CD4-positive, alpha-beta T cell (primary cell): ENCODE measurements around the gene HMCES. TPM values are rescaled to one million over a fixed set of nuclear protein-coding genes. Genes with fewer than 3 reads are reported as not detected.

Experiments used
- ATAC-seq: fragments of 200-7000 bp; cut with Tn5 transposase; one replicate; pipeline ENCODE4 v1.10.0; 2022; ENCODE audit warnings: mild to moderate bottlenecking; ENCODE audit not compliant: poor library complexity
- CTCF ChIA-PET: fragments of 350-600 bp; sonication (Branson Sonifier 250); formaldehyde crosslinking; loops from one replicate; lab custom pipeline; 2021; ENCODE audit warnings: antibody characterized with exemption, inconsistent platforms; lab: Charles Lee
- POLR2A ChIA-PET: fragments of 350-600 bp; sonication (Branson Sonifier 250); formaldehyde crosslinking; loops from one replicate; lab custom pipeline; 2021; ENCODE audit warnings: antibody characterized with exemption, inconsistent platforms; lab: Charles Lee
- DNase-seq, 14 experiments: peaks; one replicate each; pipeline ENCODE4 v3.0.0-alpha.2; 2013 to 2020; ENCODE audit warnings: mixed read lengths in 2 of 14
- H3K27ac ChIP-seq, 2 donors: one replicate each; pipeline versions ENCODE4 v1.5.1 to v1.7.0; 2013; ENCODE audit warnings: low read length in 2 of 2, low read depth in 1 of 2, mild to moderate bottlenecking in 1 of 2
- H3K27me3 ChIP-seq, 2 experiments: 1 replicate in 1 of 2; 2 replicates in 1 of 2; pipeline versions ENCODE4 v1.6.1 to v1.7.0; 2013; ENCODE audit warnings: low read length in 2 of 2, control low read depth in 1 of 2, mild to moderate bottlenecking in 1 of 2, moderate library complexity in 1 of 2; ENCODE audit not compliant: insufficient read depth in 2 of 2, control insufficient read depth in 1 of 2
- H3K36me3 ChIP-seq: one replicate; pipeline ENCODE4 v1.6.1; 2013; ENCODE audit warnings: low read length, control low read depth; ENCODE audit not compliant: insufficient read depth
- H3K4me1 ChIP-seq: one replicate; pipeline ENCODE4 v1.6.1; 2013; ENCODE audit warnings: low read length, control low read depth; ENCODE audit not compliant: insufficient read depth
- H3K4me3 ChIP-seq: one replicate; pipeline ENCODE4 v1.5.1; 2013; ENCODE audit warnings: mild to moderate bottlenecking, low read length, moderate library complexity
- H3K9me3 ChIP-seq, 2 experiments: 1 replicate in 1 of 2; 2 replicates in 1 of 2; pipeline versions ENCODE4 v1.6.1 to v1.7.0; 2013; ENCODE audit warnings: low read length in 2 of 2, mild to moderate bottlenecking in 2 of 2, control low read depth in 1 of 2, moderate library complexity in 1 of 2; ENCODE audit not compliant: control insufficient read depth in 1 of 2, insufficient read depth in 1 of 2
- H3K27ac Mint-ChIP-seq: one replicate; pipeline ENCODE4 v1.8.0; 2020; ENCODE audit warnings: mixed read lengths
- H3K27me3 Mint-ChIP-seq: one replicate; pipeline ENCODE4 v1.8.0; 2021; ENCODE audit warnings: mixed read lengths
- H3K36me3 Mint-ChIP-seq: one replicate; pipeline ENCODE4 v1.8.0; 2021; ENCODE audit warnings: low read depth, mixed read lengths
- H3K4me1 Mint-ChIP-seq: one replicate; pipeline ENCODE4 v1.8.0; 2021; ENCODE audit warnings: low read depth, mixed read lengths
- H3K4me3 Mint-ChIP-seq: one replicate; pipeline ENCODE4 v1.8.0; 2020; ENCODE audit warnings: mild to moderate bottlenecking, mixed read lengths
- H3K9me3 Mint-ChIP-seq: one replicate; pipeline ENCODE4 v1.8.0; 2020; ENCODE audit warnings: mixed read lengths
- CTCF ChIP-seq: fragments of 200-600 bp; IDR thresholded peaks from one replicate; pipeline ENCODE4 v1.8.0; 2022; ENCODE audit warnings: antibody characterized with exemption, mild to moderate bottlenecking
- intact Hi-C, 2 experiments: fragments of 100-400 bp; cut with DNase I in 1 of 2; cut with micrococcal nuclease in 1 of 2; formaldehyde crosslinking; loops; one replicate each; pipeline versions ENCODE4 v1.15.1 to v1.9.0; 2023 to 2025; cut with DNase I, micrococcal nuclease
- total RNA-seq, 174 experiments: library from RNA in 2 of 174; stranded (reverse) in 2 of 174; gene quantifications; one replicate each; pipeline ENCODE4 v1.2.3 and lab custom pipeline; 2021 to 2026

Gene HMCES
- total RNA-seq, 2 experiments from 2014 or later = 63.5 to 64.0 TPM

GRCh38 chr3:129315223-129315997, 36.7 kb downstream of the HMCES start:
- intact Hi-C loops = loop anchor here in 1 of 2 experiments (2.0 to 10.0 kb wide), 4 partner anchors 65 to 1721 kb away; partner anchors contain the start of genes CNBP, MCM2 and TPRA1
- ATAC-seq = no peak
- Histone ChIP-seq H3K4me1 (peaks cover 32% of the 10 kb centered on the region), H3K27me3 (no peaks in the 10 kb centered on the region), H3K4me3 (peak overlapping the region; percentile 92), H3K27ac (peak overlapping the region; percentile 60 to 70), H3K36me3 (no peaks in the 10 kb centered on the region), H3K9me3 (no peaks in the 10 kb centered on the region)
- Mint-ChIP-seq H3K4me3 (peak overlapping the region; percentile 97), H3K9me3 (no peaks in the 10 kb centered on the region), H3K4me1 (peaks cover 28% of the 10 kb centered on the region), H3K36me3 (peaks cover 28% of the 10 kb centered on the region), H3K27ac (peak overlapping the region; percentile 82), H3K27me3 (no peaks in the 10 kb centered on the region)
- no peak for TF ChIP-seq CTCF
- ChIA-PET CTCF (interaction anchor here (0.9 to 2.5 kb wide), 17 partner anchors 9 to 288 kb away, joined by 3 to 21 read pairs (median 4); partner anchors contain the start of gene COPG1), POLR2A (interaction anchor here (0.7 to 3.5 kb wide), 35 partner anchors 7 to 1202 kb away, joined by 3 to 121 read pairs (median 9); partner anchors contain the start of genes ACAD9, CNBP, COPG1 and EFCAB12)
- DNase-seq = peak in 12 of 14 experiments; percentile 25 to 75 (median 40)

- Mint-ChIP-seq H3K9me3 (no peaks in the 10 kb centered on the region), H3K27me3 (no peaks in the 10 kb centered on the region), H3K36me3 (peaks cover 28% of the 10 kb centered on the region), H3K27ac (peak overlapping the region; percentile 82), H3K4me3 (peak overlapping the region; percentile 96), H3K4me1 (peaks cover 28% of the 10 kb centered on the region)
- Histone ChIP-seq H3K9me3 (no peaks in the 10 kb centered on the region), H3K4me3 (peak overlapping the region; percentile 92), H3K36me3 (no peaks in the 10 kb centered on the region), H3K4me1 (peaks cover 32% of the 10 kb centered on the region), H3K27me3 (no peaks in the 10 kb centered on the region), H3K27ac (peak overlapping the region; percentile 15 to 67)
- ATAC-seq = peak; percentile 0
- TF ChIP-seq CTCF = no peak
- DNase-seq = no peak
- CTCF ChIA-PET = interaction anchor here (0.9 to 2.5 kb wide), 18 partner anchors 8 to 289 kb away, joined by 3 to 21 read pairs (median 4); partner anchors contain the start of gene COPG1
- intact Hi-C loops = loop anchor here in 1 of 2 experiments (2.0 to 10.0 kb wide), 6 partner anchors 35 to 1721 kb away; partner anchors contain the start of genes CNBP, MCM2 and TPRA1
- POLR2A ChIA-PET = interaction anchor here (0.7 to 3.5 kb wide), 41 partner anchors 8 to 1644 kb away, joined by 3 to 121 read pairs (median 6); partner anchors contain the start of genes ACAD9, CNBP, COPG1 and EFCAB12
Observed at GRCh38 chr3:129315998-129316247, 37.3 kb downstream of the HMCES start.

- Histone ChIP-seq H3K36me3 (no peaks in the 10 kb centered on the region), H3K27me3 (no peaks in the 10 kb centered on the region), H3K4me3 (peak overlapping the region; percentile 92), H3K4me1 (peaks cover 32% of the 10 kb centered on the region), H3K9me3 (no peaks in the 10 kb centered on the region), H3K27ac (peak overlapping the region; percentile 15 to 67)
- Mint-ChIP-seq H3K4me3 (peak overlapping the region; percentile 96), H3K27ac (peak overlapping the region; percentile 82), H3K4me1 (peaks cover 28% of the 10 kb centered on the region), H3K9me3 (no peaks in the 10 kb centered on the region), H3K27me3 (no peaks in the 10 kb centered on the region), H3K36me3 (peaks cover 28% of the 10 kb centered on the region)
- ATAC-seq = peak; percentile 41
- CTCF ChIA-PET = interaction anchor here (0.9 to 2.5 kb wide), 20 partner anchors 9 to 300 kb away, joined by 3 to 21 read pairs (median 4); partner anchors contain the start of gene COPG1
- peak; percentile 82 to 94 (median 91) for DNase-seq
- intact Hi-C loops = loop anchor here in 1 of 2 experiments (2.0 to 10.0 kb wide), 5 partner anchors 36 to 1722 kb away; partner anchors contain the start of genes CNBP, MCM2 and TPRA1
- POLR2A ChIA-PET = interaction anchor here (0.7 to 3.5 kb wide), 44 partner anchors 8 to 1644 kb away, joined by 3 to 121 read pairs (median 5); partner anchors contain the start of genes ACAD9, CNBP, COPG1 and EFCAB12
- TF ChIP-seq CTCF = peak; percentile 80
Observed at GRCh38 chr3:129316248-129317013, 37.8 kb downstream of the HMCES start.
